Fibroblast of pulmonary artery (primary cell): ENCODE data around the gene ZNF888.
"Not testable (repeated sequence)": the region's sequence is repeated elsewhere in the genome, so short reads cannot be mapped to it uniquely, and the experiment has no call there.

Source experiments
- DNase-seq: peaks from one replicate; pipeline ENCODE4 v3.0.0-alpha.2; 2010; ENCODE audit warnings: low read depth
- H3K4me3 ChIP-seq: replicated peaks from 2 replicates; pipeline ENCODE4 v1.5.1; 2011; ENCODE audit warnings: low read depth, mild to moderate bottlenecking, control low read depth, low read length, moderate library complexity
- CTCF ChIP-seq: IDR thresholded peaks from 2 replicates; pipeline ENCODE4 v1.5.1; 2011; ENCODE audit warnings: mild to moderate bottlenecking, control low read depth, low read length, inconsistent platforms; ENCODE audit errors: missing control alignments

ZNF888 gene

GRCh38 chr19:52957591-52957990 is 34.4 kb upstream of the ZNF888 start:
- DNase-seq, result no peak
- no peak overlapping the region for H3K4me3 ChIP-seq
- no peak for TF ChIP-seq CTCF

GRCh38 chr19:52956917-52957316 is 33.7 kb upstream of the ZNF888 start:
- no peak for TF ChIP-seq CTCF
- no peak overlapping the region for H3K4me3 ChIP-seq
- no peak for DNase-seq

GRCh38 chr19:52949422-52949821 is 26.2 kb upstream of the ZNF888 start:
- no peak for TF ChIP-seq CTCF
- no peak for DNase-seq
- no peak overlapping the region for H3K4me3 ChIP-seq

- no peak overlapping the region for H3K4me3 ChIP-seq
- DNase-seq, result no peak
- TF ChIP-seq CTCF, result no peak
These were observed 25.0 kb upstream of the ZNF888 start for GRCh38 chr19:52948025-52948770.

GRCh38 chr19:52946322-52947310 is 23.4 kb upstream of the ZNF888 start:
- no peak for TF ChIP-seq CTCF
- no peak for DNase-seq
- H3K4me3 ChIP-seq, result no peak overlapping the region

- H3K4me3 ChIP-seq, result no peak overlapping the region
- DNase-seq, result no peak
- no peak for TF ChIP-seq CTCF
These were observed 22.6 kb upstream of the ZNF888 start for GRCh38 chr19:52945652-52946321.

GRCh38 chr19:52944703-52945493 is 21.7 kb upstream of the ZNF888 start:
- DNase-seq, H3K4me3 ChIP-seq: not testable (repeated sequence)
